Left cardiac atrium (tissue), 4 donors: ENCODE data around the gene GATAD2A. TPM values are rescaled to one million over a fixed set of nuclear protein-coding genes. Genes with fewer than 3 reads are reported as not detected.

Source experiments
- ATAC-seq, 2 donors: fragments of 200-7000 bp; cut with Tn5 transposase; one replicate each; pipeline ENCODE4 v1.9.1; 2020; ENCODE audit warnings: mild to moderate bottlenecking in 2 of 2, moderate library complexity in 2 of 2
- DNase-seq: peaks from one replicate; pipeline ENCODE4 v3.0.0-alpha.2; 2020
- intact Hi-C, 2 donors: fragments of 100-400 bp; cut with DNase I; formaldehyde crosslinking; loops; one replicate each; pipeline versions ENCODE4 v1.14.1 to v1.15.1; 2022 to 2023
- total RNA-seq, 2 donors: library from RNA; stranded (reverse); fragmentation: NEBNext Ultra II Directional; extraction: Animal tissue kit (Norgen Biotek cat#: 25700); gene quantifications; one replicate each; pipeline ENCODE4 v1.2.1, GENCODE V29; 2021
- donor health status: DM: no; HTN: yes; CAD: no.
- donor health status: DM: no; HTN: yes; CAD: no; lungs with severe emphysema.
- donor health status: DM: yes; HTN: yes; CAD: no.
- donor health status: Dilated cardiomyopathy.

GATAD2A gene
- total RNA-seq, 2 donors from 2014 or later, result 34.2 to 62.3 TPM

GRCh38 chr19:19495614-19496603 lies 90.4 kb downstream of the GATAD2A start:
- no peak for ATAC-seq
- intact Hi-C loops, result no loop called here
- DNase-seq, result no peak

GRCh38 chr19:19498255-19498991 lies 92.9 kb downstream of the GATAD2A start:
- ATAC-seq, result no peak

GRCh38 chr19:19499272-19499995 lies 94.0 kb downstream of the GATAD2A start:
- no peak for DNase-seq
- intact Hi-C loops, result no loop called here
- no peak for ATAC-seq

More at GRCh38 chr19:19498255-19498991, 92.9 kb downstream of the GATAD2A start:
- intact Hi-C loops, result no loop called here
- DNase-seq, result no peak

- intact Hi-C loops, result no loop called here
- no peak for DNase-seq
- ATAC-seq, result no peak
These were observed 95.6 kb downstream of the GATAD2A start for GRCh38 chr19:19500975-19501644.

- intact Hi-C loops, result no loop called here
- DNase-seq, result no peak
- ATAC-seq, result no peak
These were observed 96.3 kb downstream of the GATAD2A start for GRCh38 chr19:19501798-19502197.

GRCh38 chr19:19502281-19502680 lies 96.8 kb downstream of the GATAD2A start:
- no peak for ATAC-seq
- no peak for DNase-seq

GRCh38 chr19:19502808-19503602 lies 97.5 kb downstream of the GATAD2A start:
- intact Hi-C loops, result no loop called here
- DNase-seq, result no peak
- ATAC-seq, result no peak

More at GRCh38 chr19:19502281-19502680, 96.8 kb downstream of the GATAD2A start:
- intact Hi-C loops, result no loop called here

- DNase-seq (no peak), ATAC-seq (no peak)
- intact Hi-C loops, result no loop called here
These were observed 99.5 kb downstream of the GATAD2A start for GRCh38 chr19:19504754-19505668.

- ATAC-seq (no peak), DNase-seq (no peak)
- intact Hi-C loops, result no loop called here
These were observed 100.3 kb downstream of the GATAD2A start for GRCh38 chr19:19505669-19506326.

- DNase-seq, result no peak
- intact Hi-C loops, result no loop called here
- ATAC-seq, result no peak
These were observed 101.1 kb downstream of the GATAD2A start for GRCh38 chr19:19506592-19506991.

GRCh38 chr19:19507354-19507753 lies 101.9 kb downstream of the GATAD2A start:
- intact Hi-C loops, result no loop called here
- no peak for ATAC-seq
- DNase-seq, result no peak

- intact Hi-C loops, result no loop called here
- no peak for ATAC-seq
- DNase-seq, result no peak
These were observed 102.7 kb downstream of the GATAD2A start for GRCh38 chr19:19508217-19508616.

GRCh38 chr19:19510432-19510831 lies 105.0 kb downstream of the GATAD2A start:
- intact Hi-C loops, result no loop called here
- DNase-seq (no peak), ATAC-seq (no peak)

- intact Hi-C loops, result no loop called here
- ATAC-seq (no peak), DNase-seq (no peak)
These were observed 108.2 kb downstream of the GATAD2A start for GRCh38 chr19:19513682-19514081.

- DNase-seq (peak; percentile 87), ATAC-seq (peak; percentile 28 to 38)
- intact Hi-C loops, result no loop called here
These were observed 108.8 kb downstream of the GATAD2A start for GRCh38 chr19:19514215-19514657.

GRCh38 chr19:19514881-19515641 lies 109.6 kb downstream of the GATAD2A start, which contains the start of gene TSSK6:
Gene TSSK6, minus strand, starts transcription at chr19:19515548. Its CDS starts 121 bp downstream, at chr19:19515427.
- peak; percentile 46 for DNase-seq
- intact Hi-C loops, result no loop called here
- no peak for ATAC-seq
